22Rv1 (cell line): ENCODE results near the gene WDR4.
"Not testable (repeated sequence)": the region's sequence is repeated elsewhere in the genome, so short reads cannot be mapped to it uniquely, and the experiment has no call there.

Experiments
- H3K27ac ChIP-seq: fragments of 450-650 bp; 2 replicates; pipeline ENCODE4 v1.5.1; 2017
- ZFX ChIP-seq: fragments of 450-650 bp; IDR thresholded peaks from 2 replicates; pipeline ENCODE4 v1.6.1; 2017; ENCODE audit warnings: antibody characterized with exemption, borderline replicate concordance
- TF ChIP-seq, protein P1 (sequence below): fragments of 450-650 bp; IDR thresholded peaks from 2 replicates; pipeline ENCODE4 v1.5.1; 2017; ENCODE audit warnings: mild to moderate bottlenecking

The WDR4 gene

DNA sequence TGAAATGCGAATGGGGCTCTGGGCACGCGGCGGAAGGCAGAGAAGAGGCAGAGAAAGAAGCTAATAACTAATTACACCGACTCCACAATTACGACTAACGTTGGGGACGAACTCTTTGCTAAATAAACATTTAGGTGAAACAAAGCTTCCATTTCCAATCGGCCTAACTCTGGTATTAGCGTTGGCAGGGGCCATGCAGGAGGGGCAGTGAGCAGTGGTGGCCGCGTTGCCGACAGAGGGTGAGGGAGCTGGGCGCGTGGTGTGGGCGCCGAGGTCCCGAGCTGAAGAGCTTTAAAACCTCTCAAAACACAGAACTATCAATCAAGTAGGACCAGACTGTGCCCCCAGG, 13.2 kb upstream of the WDR4 start:
- H3K27ac ChIP-seq: peak overlapping the region; percentile 90
- TF ChIP-seq, protein P1, sequence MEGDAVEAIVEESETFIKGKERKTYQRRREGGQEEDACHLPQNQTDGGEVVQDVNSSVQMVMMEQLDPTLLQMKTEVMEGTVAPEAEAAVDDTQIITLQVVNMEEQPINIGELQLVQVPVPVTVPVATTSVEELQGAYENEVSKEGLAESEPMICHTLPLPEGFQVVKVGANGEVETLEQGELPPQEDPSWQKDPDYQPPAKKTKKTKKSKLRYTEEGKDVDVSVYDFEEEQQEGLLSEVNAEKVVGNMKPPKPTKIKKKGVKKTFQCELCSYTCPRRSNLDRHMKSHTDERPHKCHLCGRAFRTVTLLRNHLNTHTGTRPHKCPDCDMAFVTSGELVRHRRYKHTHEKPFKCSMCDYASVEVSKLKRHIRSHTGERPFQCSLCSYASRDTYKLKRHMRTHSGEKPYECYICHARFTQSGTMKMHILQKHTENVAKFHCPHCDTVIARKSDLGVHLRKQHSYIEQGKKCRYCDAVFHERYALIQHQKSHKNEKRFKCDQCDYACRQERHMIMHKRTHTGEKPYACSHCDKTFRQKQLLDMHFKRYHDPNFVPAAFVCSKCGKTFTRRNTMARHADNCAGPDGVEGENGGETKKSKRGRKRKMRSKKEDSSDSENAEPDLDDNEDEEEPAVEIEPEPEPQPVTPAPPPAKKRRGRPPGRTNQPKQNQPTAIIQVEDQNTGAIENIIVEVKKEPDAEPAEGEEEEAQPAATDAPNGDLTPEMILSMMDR: no peak
- no peak for TF ChIP-seq ZFX

DNA sequence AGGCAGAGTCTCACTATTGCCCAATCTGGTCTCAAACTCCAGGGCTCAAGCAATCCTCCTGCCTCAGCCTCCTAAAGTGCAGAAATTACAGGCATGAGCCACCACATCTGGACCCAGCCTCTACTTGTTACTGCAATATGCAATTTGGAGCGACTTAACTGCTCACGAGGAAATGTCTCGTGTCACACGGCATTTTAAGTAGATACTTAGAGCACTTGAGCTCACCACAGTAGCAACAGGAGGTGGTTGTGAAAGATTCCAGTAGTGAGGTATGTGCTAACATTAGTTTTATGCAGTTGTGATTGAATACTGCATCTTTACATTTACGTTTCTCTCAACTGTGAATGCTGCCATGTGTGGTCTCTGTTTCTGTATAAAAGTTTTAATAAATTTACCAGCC, 8.0 kb upstream of the WDR4 start:
- TF ChIP-seq ZFX: no peak
- TF ChIP-seq, protein P1: no peak
- H3K27ac ChIP-seq: no peak overlapping the region

DNA sequence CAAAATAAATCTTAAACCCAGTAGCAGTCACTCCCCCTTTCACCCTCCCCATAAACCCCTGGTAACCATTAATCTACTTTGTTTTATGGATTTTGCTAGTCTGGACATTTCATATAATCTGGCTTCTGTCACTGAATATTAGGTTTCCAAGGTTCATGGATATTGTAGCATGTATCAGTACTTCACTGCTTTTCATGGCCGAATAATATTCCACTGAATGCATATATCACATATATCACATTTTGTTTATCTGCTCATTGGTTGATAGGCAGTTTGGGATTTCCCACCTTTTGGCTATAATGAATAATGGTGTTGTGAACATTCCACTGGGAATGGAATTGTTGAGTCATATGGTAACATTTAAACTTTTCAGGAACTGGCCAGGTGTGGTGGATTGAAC, 4.6 kb upstream of the WDR4 start:
- no peak overlapping the region for H3K27ac ChIP-seq
- TF ChIP-seq, protein P1: no peak

DNA sequence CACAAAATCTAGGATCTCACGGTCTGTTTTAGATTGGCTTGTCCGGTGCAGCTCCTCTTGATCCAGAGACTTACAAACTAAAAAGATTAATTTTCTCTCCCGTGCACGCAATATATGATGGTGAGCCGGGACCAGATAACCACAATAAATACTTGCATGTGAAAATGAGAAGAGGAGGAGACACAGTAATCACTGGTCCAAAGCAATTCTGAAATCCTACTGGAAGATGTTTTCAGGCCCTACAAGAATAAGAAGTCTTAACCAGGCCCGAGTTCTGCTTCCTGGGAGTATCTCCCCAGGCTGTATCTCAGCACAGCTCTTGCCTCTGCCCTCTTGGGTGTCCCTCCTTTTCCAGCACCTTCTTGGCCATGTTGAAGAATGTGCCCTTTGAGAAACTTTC, 1.0 kb upstream of the WDR4 start:
- H3K27ac ChIP-seq: peak overlapping the region; percentile 93
- TF ChIP-seq, protein P1: no peak
- TF ChIP-seq ZFX: no peak

DNA sequence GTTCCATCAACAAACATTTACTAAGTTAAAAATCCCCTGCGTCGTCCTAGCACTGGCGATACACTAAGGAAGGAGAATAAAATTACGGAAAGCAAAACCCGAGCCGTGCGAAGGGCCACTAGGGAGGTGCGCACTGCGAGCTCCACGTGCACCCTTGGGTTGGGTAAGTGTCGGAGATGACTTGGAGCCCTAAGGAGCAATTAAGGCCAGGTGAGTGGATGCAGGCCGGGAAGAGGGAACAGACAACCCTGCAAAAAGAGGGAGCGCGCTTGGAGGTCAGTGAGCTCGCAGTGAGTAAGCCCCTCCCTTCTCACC, 704 bp downstream of the WDR4 start:
- peak overlapping the region; percentile 93 for H3K27ac ChIP-seq
- TF ChIP-seq, protein P1: no peak

DNA sequence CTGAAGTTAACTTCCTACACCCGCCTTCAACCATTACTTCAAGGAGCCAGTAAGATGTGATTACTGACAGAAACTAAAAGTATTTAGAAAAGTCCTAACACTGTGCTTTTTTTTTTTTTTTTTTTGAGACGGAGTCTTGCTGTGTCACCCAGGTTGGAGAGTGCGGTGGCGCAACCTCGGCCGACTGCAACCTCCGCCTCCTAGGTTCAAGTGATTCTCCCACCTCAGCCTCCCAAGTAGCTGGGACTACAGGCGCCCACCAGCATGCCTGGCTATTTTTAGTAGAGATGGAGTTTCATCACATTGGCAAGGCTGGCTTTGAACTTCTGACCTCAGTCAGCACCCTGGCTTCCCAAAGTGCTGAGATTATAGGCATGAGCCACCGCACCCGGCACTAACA, 3.5 kb downstream of the WDR4 start:
- not testable (repeated sequence) for H3K27ac ChIP-seq

DNA sequence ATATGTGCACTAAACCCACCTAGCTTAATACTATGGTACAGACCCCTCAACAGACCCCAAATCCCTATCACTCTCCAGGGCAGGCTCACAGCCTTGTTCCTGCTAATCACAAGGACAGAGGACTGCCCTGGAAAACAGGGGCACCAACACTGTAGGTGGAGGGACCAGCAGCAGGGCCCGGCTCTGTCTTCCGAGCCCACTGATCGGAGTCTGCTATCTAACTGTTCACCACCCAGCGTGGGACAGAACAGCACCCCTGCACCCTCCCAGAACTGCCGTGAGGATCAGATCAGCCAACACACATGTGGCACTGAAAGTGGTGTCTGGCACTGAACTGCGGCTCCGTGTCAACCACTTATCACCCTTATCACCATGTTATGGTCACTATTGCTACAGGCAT, 6.2 kb downstream of the WDR4 start:
- H3K27ac ChIP-seq: no peak overlapping the region
- TF ChIP-seq ZFX: no peak
- TF ChIP-seq, protein P1: no peak

DNA sequence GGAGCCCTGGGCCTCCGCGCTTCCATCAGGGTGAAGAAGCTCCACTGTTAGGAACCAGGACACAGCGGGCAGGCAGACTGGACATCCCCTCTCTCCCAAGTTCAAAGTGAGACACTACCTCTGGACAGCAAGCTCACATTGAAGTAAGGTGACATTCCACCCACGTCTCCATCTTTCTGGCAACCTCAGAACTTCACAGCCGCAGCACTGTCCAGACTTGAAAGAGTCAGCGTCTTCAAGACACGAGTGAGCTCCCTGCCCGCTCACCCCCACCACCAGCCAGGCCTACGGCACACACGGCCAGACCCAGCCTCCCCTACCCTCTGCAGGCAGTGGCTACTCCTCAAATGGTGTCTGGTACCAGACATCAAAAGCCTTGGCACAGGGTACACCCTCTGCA, 11.1 kb downstream of the WDR4 start:
- H3K27ac ChIP-seq: no peak overlapping the region
- TF ChIP-seq, protein P1: no peak
- no peak for TF ChIP-seq ZFX
